Astrocyte (in vitro differentiated cells and primary cell): ENCODE results near the gene FAM83D. TPM values are rescaled to one million over a fixed set of nuclear protein-coding genes. Genes with fewer than 3 reads are reported as not detected.

Source experiments
- DNase-seq: peaks from one replicate; pipeline ENCODE4 v3.0.0-alpha.2; 2010; ENCODE audit warnings: low read depth
- FAIRE-seq: peaks from 2 replicates; lab custom pipeline; 2011; peaks lifted over from hg19 to GRCh38; lab: Jason Lieb, UNC
- H2AFZ ChIP-seq: 2 replicates; pipeline ENCODE4 v1.6.0; 2012; ENCODE audit warnings: low read depth, low read length, inconsistent platforms
- H3K27ac ChIP-seq: 2 replicates; pipeline ENCODE4 v1.5.1; 2011; ENCODE audit warnings: low read depth, low read length, inconsistent platforms
- H3K27me3 ChIP-seq: 2 replicates; pipeline ENCODE4 v1.6.0; 2011; ENCODE audit warnings: low read length, inconsistent platforms; ENCODE audit not compliant: insufficient read depth
- H3K36me3 ChIP-seq: 2 replicates; pipeline ENCODE4 v1.5.1; 2011; ENCODE audit warnings: low read length, inconsistent platforms; ENCODE audit not compliant: insufficient read depth
- H3K4me1 ChIP-seq: 2 replicates; pipeline ENCODE4 v1.5.1; 2011; ENCODE audit warnings: low read length, inconsistent platforms; ENCODE audit not compliant: insufficient read depth
- H3K4me2 ChIP-seq: 2 replicates; pipeline ENCODE4 v1.6.0; 2012; ENCODE audit warnings: low read length, inconsistent platforms
- H3K4me3 ChIP-seq: 2 replicates; pipeline ENCODE4 v1.5.1; 2011; ENCODE audit warnings: low read depth, mild to moderate bottlenecking, low read length, inconsistent platforms; ENCODE audit not compliant: insufficient read depth
- H3K79me2 ChIP-seq: 2 replicates; pipeline ENCODE4 v1.6.0; 2012; ENCODE audit warnings: mild to moderate bottlenecking, low read length, inconsistent platforms; ENCODE audit not compliant: insufficient read depth
- H3K9ac ChIP-seq: 2 replicates; pipeline ENCODE4 v1.6.0; 2012; ENCODE audit warnings: mild to moderate bottlenecking, low read length, inconsistent platforms
- H3K9me3 ChIP-seq: 2 replicates; pipeline ENCODE4 v1.5.1; 2012; ENCODE audit warnings: low read depth, mild to moderate bottlenecking, low read length, inconsistent platforms; ENCODE audit not compliant: insufficient read depth
- H4K20me1 ChIP-seq: 2 replicates; pipeline ENCODE4 v1.6.0; 2012; ENCODE audit warnings: low read length, inconsistent platforms; ENCODE audit not compliant: insufficient read depth
- H3K27ac Mint-ChIP-seq: one replicate; pipeline ENCODE4 v1.8.0; 2021; ENCODE audit warnings: mild to moderate bottlenecking, mixed read lengths; ENCODE audit not compliant: unreplicated experiment
- H3K27me3 Mint-ChIP-seq: one replicate; pipeline ENCODE4 v1.8.0; 2021; ENCODE audit warnings: low read depth, mixed read lengths; ENCODE audit not compliant: unreplicated experiment
- H3K36me3 Mint-ChIP-seq: one replicate; pipeline ENCODE4 v1.8.0; 2021; ENCODE audit warnings: low read depth, mixed read lengths; ENCODE audit not compliant: unreplicated experiment
- H3K4me1 Mint-ChIP-seq: one replicate; pipeline ENCODE4 v1.8.0; 2021; ENCODE audit warnings: low read depth, mixed read lengths; ENCODE audit not compliant: unreplicated experiment
- H3K4me3 Mint-ChIP-seq: one replicate; pipeline ENCODE4 v1.8.0; 2021; ENCODE audit warnings: mild to moderate bottlenecking, moderate library complexity, mixed read lengths; ENCODE audit not compliant: unreplicated experiment
- H3K9me3 Mint-ChIP-seq: one replicate; pipeline ENCODE4 v1.8.0; 2021; ENCODE audit warnings: mild to moderate bottlenecking, mixed read lengths; ENCODE audit not compliant: unreplicated experiment
- EZH2 ChIP-seq: IDR thresholded peaks from 2 replicates; pipeline ENCODE4 v1.6.1; 2012; ENCODE audit warnings: mild to moderate bottlenecking, low read length, inconsistent platforms; ENCODE audit not compliant: insufficient read depth
- total RNA-seq: library from RNA; stranded (reverse); gene quantifications from 2 replicates; pipeline ENCODE4 v1.2.1, GENCODE V29; 2021
- TF ChIP-seq, protein P1 (sequence below): IDR thresholded peaks from 2 replicates; pipeline ENCODE4 v1.5.1; 2011; ENCODE audit warnings: low read depth, mild to moderate bottlenecking, inconsistent platforms, low read length, moderate library complexity; ENCODE audit not compliant: insufficient read depth

Gene FAM83D
- total RNA-seq, 1 donor from 2014 or later = 3.3 TPM

- Histone ChIP-seq H3K4me1 (no peaks in the 10 kb centered on the region), H2AFZ (no peak overlapping the region), H3K79me2 (no peaks in the 10 kb centered on the region), H3K4me2 (no peak overlapping the region), H3K27me3 (peaks cover 3% of the 10 kb centered on the region), H3K9me3 (no peaks in the 10 kb centered on the region), H3K27ac (no peak overlapping the region), H4K20me1 (no peaks in the 10 kb centered on the region), H3K36me3 (no peaks in the 10 kb centered on the region), H3K4me3 (no peak overlapping the region), H3K9ac (no peak overlapping the region)
- FAIRE-seq = no peak
- DNase-seq = no peak
- H3K27me3 Mint-ChIP-seq = peaks cover 11% of the 10 kb centered on the region
- no peak overlapping the region for H3K27ac Mint-ChIP-seq
- H3K36me3 Mint-ChIP-seq = peaks cover 4% of the 10 kb centered on the region
- H3K9me3 Mint-ChIP-seq = peaks cover 9% of the 10 kb centered on the region
- TF ChIP-seq EZH2 = no peak
- TF ChIP-seq, protein P1, sequence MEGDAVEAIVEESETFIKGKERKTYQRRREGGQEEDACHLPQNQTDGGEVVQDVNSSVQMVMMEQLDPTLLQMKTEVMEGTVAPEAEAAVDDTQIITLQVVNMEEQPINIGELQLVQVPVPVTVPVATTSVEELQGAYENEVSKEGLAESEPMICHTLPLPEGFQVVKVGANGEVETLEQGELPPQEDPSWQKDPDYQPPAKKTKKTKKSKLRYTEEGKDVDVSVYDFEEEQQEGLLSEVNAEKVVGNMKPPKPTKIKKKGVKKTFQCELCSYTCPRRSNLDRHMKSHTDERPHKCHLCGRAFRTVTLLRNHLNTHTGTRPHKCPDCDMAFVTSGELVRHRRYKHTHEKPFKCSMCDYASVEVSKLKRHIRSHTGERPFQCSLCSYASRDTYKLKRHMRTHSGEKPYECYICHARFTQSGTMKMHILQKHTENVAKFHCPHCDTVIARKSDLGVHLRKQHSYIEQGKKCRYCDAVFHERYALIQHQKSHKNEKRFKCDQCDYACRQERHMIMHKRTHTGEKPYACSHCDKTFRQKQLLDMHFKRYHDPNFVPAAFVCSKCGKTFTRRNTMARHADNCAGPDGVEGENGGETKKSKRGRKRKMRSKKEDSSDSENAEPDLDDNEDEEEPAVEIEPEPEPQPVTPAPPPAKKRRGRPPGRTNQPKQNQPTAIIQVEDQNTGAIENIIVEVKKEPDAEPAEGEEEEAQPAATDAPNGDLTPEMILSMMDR = no peak
- no peak overlapping the region for H3K4me3 Mint-ChIP-seq
- no peaks in the 10 kb centered on the region for H3K4me1 Mint-ChIP-seq
These were observed 25.6 kb upstream of the FAM83D start for GRCh38 chr20:38900606-38901005.

- no peak overlapping the region for H3K4me2 ChIP-seq
- Mint-ChIP-seq H3K4me3 (no peak overlapping the region), H3K27ac (no peak overlapping the region), H3K27me3 (peaks cover 4% of the 10 kb centered on the region), H3K36me3 (peaks cover 7% of the 10 kb centered on the region), H3K9me3 (peaks cover 11% of the 10 kb centered on the region), H3K4me1 (no peaks in the 10 kb centered on the region)
- no peak overlapping the region for H3K4me3 ChIP-seq
- no peak overlapping the region for H2AFZ ChIP-seq
- H3K9me3 ChIP-seq = no peaks in the 10 kb centered on the region
- no peak for DNase-seq
- H3K9ac ChIP-seq = no peak overlapping the region
- no peak overlapping the region for H3K27ac ChIP-seq
- no peaks in the 10 kb centered on the region for H3K4me1 ChIP-seq
- no peaks in the 10 kb centered on the region for H3K36me3 ChIP-seq
- H4K20me1 ChIP-seq = no peaks in the 10 kb centered on the region
- H3K27me3 ChIP-seq = peaks cover 3% of the 10 kb centered on the region
- FAIRE-seq = no peak
- H3K79me2 ChIP-seq = no peaks in the 10 kb centered on the region
- TF ChIP-seq, protein P1 = no peak
- TF ChIP-seq EZH2 = no peak
These were observed 23.6 kb upstream of the FAM83D start for GRCh38 chr20:38902601-38903000.

- Mint-ChIP-seq H3K4me1 (no peaks in the 10 kb centered on the region), H3K9me3 (peaks cover 11% of the 10 kb centered on the region), H3K36me3 (peaks cover 7% of the 10 kb centered on the region), H3K27me3 (peaks cover 7% of the 10 kb centered on the region), H3K27ac (no peak overlapping the region), H3K4me3 (no peak overlapping the region)
- DNase-seq (no peak), FAIRE-seq (no peak)
- Histone ChIP-seq H3K4me1 (no peaks in the 10 kb centered on the region), H3K36me3 (no peaks in the 10 kb centered on the region), H3K9ac (no peak overlapping the region), H3K27ac (no peak overlapping the region), H2AFZ (no peak overlapping the region), H3K27me3 (peaks cover 3% of the 10 kb centered on the region), H3K9me3 (no peaks in the 10 kb centered on the region), H3K79me2 (no peaks in the 10 kb centered on the region), H3K4me3 (no peak overlapping the region), H3K4me2 (no peak overlapping the region), H4K20me1 (no peaks in the 10 kb centered on the region)
- no peak for TF ChIP-seq EZH2
- TF ChIP-seq, protein P1 = no peak
These were observed 22.9 kb upstream of the FAM83D start for GRCh38 chr20:38903335-38903734.
